T-helper 2 cell treated with Interferon-gamma antibody and Interleukin-4, amounts not matched to agents 5 μg/mL and 100 μg/mL, for 36 hours (primary cell): ENCODE measurements around the gene GNAI2.
A peak's percentile ranks its signal among the peaks of the same experiment; 100 is the strongest.
"Not testable (repeated sequence)": the region's sequence is repeated elsewhere in the genome, so short reads cannot be mapped to it uniquely, and the experiment has no call there.

Experiments
- DNase-seq: peaks from one replicate; pipeline ENCODE4 v3.0.0; 2021; ENCODE audit warnings: low spot score
- H3K27ac Mint-ChIP-seq: one replicate; pipeline ENCODE4 v1.8.0; 2021; ENCODE audit warnings: mild to moderate bottlenecking, mixed read lengths
- H3K27me3 Mint-ChIP-seq: one replicate; pipeline ENCODE4 v1.8.0; 2021; ENCODE audit warnings: low read depth, mixed read lengths
- H3K36me3 Mint-ChIP-seq: one replicate; pipeline ENCODE4 v1.8.0; 2021; ENCODE audit warnings: low read depth, mixed read lengths
- H3K4me1 Mint-ChIP-seq: one replicate; pipeline ENCODE4 v1.8.0; 2021; ENCODE audit warnings: low read depth, mixed read lengths
- H3K4me3 Mint-ChIP-seq: one replicate; pipeline ENCODE4 v1.8.0; 2022; ENCODE audit warnings: mild to moderate bottlenecking, moderate library complexity, mixed read lengths
- H3K9me3 Mint-ChIP-seq: one replicate; pipeline ENCODE4 v1.8.0; 2021; ENCODE audit warnings: mixed read lengths

GNAI2 gene

GRCh38 chr3:50227390-50228183 is 8.4 kb upstream of the GNAI2 start:
- H3K27me3 Mint-ChIP-seq, result peaks cover 13% of the 10 kb centered on the region
- peak overlapping the region; percentile 93 for H3K27ac Mint-ChIP-seq
- H3K9me3 Mint-ChIP-seq, result no peaks in the 10 kb centered on the region
- H3K36me3 Mint-ChIP-seq, result no peaks in the 10 kb centered on the region
- H3K4me3 Mint-ChIP-seq, result peak overlapping the region; percentile 96
- peaks cover 26% of the 10 kb centered on the region for H3K4me1 Mint-ChIP-seq
- peak; percentile 93 for DNase-seq

DNA sequence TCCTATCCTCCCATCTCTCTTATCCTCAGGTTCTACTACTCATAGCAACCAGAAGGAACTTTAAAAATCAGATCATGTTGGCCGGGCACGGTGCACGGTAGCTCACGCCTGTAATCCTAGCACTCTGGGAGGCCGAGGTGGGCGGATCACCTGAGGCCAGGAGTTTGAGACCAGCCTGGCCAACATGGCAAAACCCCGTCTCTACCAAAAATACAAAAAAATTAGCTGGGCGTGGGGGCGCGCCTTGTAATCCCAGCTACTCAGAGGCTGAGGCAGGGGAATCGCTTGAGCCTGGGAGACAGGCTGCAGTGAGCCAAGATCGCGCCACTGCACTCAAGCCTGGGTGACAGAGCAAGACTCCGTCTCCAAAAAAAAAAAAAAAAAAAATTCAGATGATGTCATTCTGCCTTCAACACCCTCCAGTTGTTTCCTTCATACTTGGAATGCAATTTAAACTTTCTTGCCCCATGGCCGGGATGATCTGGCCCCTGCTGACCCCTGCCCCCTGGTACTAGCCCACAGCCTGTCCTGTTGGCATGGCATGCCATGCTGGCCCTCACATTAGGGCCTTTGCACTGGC is 7.7 kb upstream of the GNAI2 start:
- Mint-ChIP-seq H3K27ac (peak overlapping the region; percentile 93), H3K4me3 (peak overlapping the region; percentile 92), H3K27me3 (peaks cover 13% of the 10 kb centered on the region), H3K4me1 (peaks cover 26% of the 10 kb centered on the region)
- not testable (repeated sequence) for H3K36me3 Mint-ChIP-seq, DNase-seq, H3K9me3 Mint-ChIP-seq

GRCh38 chr3:50229490-50229889 is 6.5 kb upstream of the GNAI2 start:
- no peak for DNase-seq
- Mint-ChIP-seq H3K4me1 (peaks cover 30% of the 10 kb centered on the region), H3K9me3 (no peaks in the 10 kb centered on the region), H3K36me3 (peaks cover 3% of the 10 kb centered on the region), H3K27me3 (peaks cover 9% of the 10 kb centered on the region), H3K4me3 (peak overlapping the region; percentile 46), H3K27ac (peak overlapping the region; percentile 73)

DNA sequence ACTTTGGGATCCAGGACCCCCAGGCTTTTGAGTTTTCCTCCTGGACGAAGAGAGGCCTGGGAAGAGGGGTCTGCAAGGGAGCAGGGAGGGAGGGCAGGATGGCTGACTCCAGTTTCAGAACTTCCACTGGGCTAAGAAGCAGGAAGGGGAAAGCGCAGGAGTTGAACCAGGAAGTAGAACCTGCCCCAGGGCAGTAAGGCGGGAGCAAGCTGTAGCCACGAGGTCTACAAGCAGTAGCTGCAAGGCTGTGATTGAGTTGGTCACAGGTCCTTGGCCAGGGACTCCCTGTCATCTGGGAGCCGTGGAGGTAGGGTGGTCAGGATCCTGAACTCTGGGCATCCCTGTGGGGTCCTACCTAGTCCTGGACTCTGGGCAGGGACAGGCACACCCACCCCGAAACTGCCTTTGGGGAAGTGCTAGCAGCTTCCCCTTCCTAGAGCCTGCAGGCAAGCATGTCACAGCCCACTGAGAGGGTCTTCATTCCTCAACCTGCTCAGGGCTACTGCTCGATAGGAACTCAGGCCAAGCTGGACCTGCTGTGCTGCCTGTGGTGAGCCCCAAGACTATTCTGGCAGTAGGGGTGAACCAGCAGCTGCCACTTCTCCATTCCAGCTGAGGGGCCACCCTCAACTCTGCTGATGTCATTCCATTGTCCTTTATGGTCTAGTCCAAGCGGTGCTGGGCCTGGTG is 5.8 kb upstream of the GNAI2 start:
- H3K27ac Mint-ChIP-seq, result no peak overlapping the region
- H3K4me1 Mint-ChIP-seq, result peaks cover 28% of the 10 kb centered on the region

GRCh38 chr3:50230794-50231125 is 5.2 kb upstream of the GNAI2 start:
- Mint-ChIP-seq H3K4me3 (no peak overlapping the region), H3K36me3 (peaks cover 3% of the 10 kb centered on the region), H3K9me3 (no peaks in the 10 kb centered on the region), H3K4me1 (peaks cover 30% of the 10 kb centered on the region), H3K27me3 (peaks cover 2% of the 10 kb centered on the region), H3K27ac (no peak overlapping the region)
- no peak for DNase-seq

More for the DNA sequence above, 5.8 kb upstream of the GNAI2 start:
- H3K9me3 Mint-ChIP-seq, result no peaks in the 10 kb centered on the region
- DNase-seq, result no peak
- peaks cover 4% of the 10 kb centered on the region for H3K27me3 Mint-ChIP-seq
- H3K36me3 Mint-ChIP-seq, result peaks cover 3% of the 10 kb centered on the region
- no peak overlapping the region for H3K4me3 Mint-ChIP-seq

GRCh38 chr3:50231581-50231980 is 4.4 kb upstream of the GNAI2 start:
- Mint-ChIP-seq H3K36me3 (peaks cover 4% of the 10 kb centered on the region), H3K4me3 (no peak overlapping the region), H3K27me3 (no peaks in the 10 kb centered on the region), H3K4me1 (peaks cover 25% of the 10 kb centered on the region), H3K9me3 (no peaks in the 10 kb centered on the region), H3K27ac (no peak overlapping the region)
- no peak for DNase-seq

- H3K4me3 Mint-ChIP-seq, result no peak overlapping the region
- peaks cover 8% of the 10 kb centered on the region for H3K36me3 Mint-ChIP-seq
- H3K27ac Mint-ChIP-seq, result no peak overlapping the region
- H3K27me3 Mint-ChIP-seq, result no peaks in the 10 kb centered on the region
- peaks cover 20% of the 10 kb centered on the region for H3K4me1 Mint-ChIP-seq
- no peak for DNase-seq
- no peaks in the 10 kb centered on the region for H3K9me3 Mint-ChIP-seq
These were observed 3.7 kb upstream of the GNAI2 start for GRCh38 chr3:50232303-50232702.

GRCh38 chr3:50233176-50233575 is 2.8 kb upstream of the GNAI2 start:
- Mint-ChIP-seq H3K4me3 (no peak overlapping the region), H3K27ac (no peak overlapping the region), H3K36me3 (peaks cover 15% of the 10 kb centered on the region), H3K9me3 (no peaks in the 10 kb centered on the region), H3K27me3 (no peaks in the 10 kb centered on the region), H3K4me1 (peaks cover 19% of the 10 kb centered on the region)
- DNase-seq, result no peak

- Mint-ChIP-seq H3K36me3 (peaks cover 38% of the 10 kb centered on the region), H3K27me3 (no peaks in the 10 kb centered on the region), H3K4me1 (peaks cover 31% of the 10 kb centered on the region), H3K4me3 (peak overlapping the region; percentile 99), H3K27ac (peak overlapping the region; percentile 94), H3K9me3 (no peaks in the 10 kb centered on the region)
- no peak for DNase-seq
These were observed 604 bp downstream of the GNAI2 start for GRCh38 chr3:50236484-50237132.

DNA sequence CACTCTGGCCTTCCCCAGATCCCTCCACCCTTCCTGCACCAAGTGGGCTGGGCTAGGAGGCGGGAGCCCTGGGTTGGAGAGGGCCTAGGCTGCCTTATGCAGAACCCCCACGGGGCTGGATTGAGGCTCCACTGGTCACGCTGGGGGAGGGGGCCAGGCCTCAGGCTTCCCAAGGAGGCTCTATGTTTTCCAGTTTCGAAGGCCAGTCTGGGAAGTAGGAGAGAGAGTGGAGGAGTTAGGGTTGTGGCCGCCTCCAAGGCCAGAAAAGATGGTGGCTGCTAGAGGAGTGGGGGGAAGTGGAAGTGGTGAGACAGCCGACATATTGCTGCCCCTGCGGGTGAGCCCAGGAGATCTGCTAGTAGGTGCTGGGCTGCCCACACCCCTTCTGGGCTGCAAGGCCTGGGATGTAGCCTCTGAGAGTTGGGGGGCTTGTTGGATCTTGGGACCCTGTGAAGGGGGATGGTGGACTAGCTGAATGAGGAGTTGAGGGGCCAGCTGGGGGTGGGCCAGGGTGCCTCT is 1.2 kb downstream of the GNAI2 start:
- Mint-ChIP-seq H3K27ac (peak overlapping the region; percentile 94), H3K4me1 (peaks cover 37% of the 10 kb centered on the region), H3K27me3 (no peaks in the 10 kb centered on the region), H3K36me3 (peaks cover 40% of the 10 kb centered on the region), H3K9me3 (no peaks in the 10 kb centered on the region), H3K4me3 (peak overlapping the region; percentile 99)
- DNase-seq, result peak; percentile 30

DNA sequence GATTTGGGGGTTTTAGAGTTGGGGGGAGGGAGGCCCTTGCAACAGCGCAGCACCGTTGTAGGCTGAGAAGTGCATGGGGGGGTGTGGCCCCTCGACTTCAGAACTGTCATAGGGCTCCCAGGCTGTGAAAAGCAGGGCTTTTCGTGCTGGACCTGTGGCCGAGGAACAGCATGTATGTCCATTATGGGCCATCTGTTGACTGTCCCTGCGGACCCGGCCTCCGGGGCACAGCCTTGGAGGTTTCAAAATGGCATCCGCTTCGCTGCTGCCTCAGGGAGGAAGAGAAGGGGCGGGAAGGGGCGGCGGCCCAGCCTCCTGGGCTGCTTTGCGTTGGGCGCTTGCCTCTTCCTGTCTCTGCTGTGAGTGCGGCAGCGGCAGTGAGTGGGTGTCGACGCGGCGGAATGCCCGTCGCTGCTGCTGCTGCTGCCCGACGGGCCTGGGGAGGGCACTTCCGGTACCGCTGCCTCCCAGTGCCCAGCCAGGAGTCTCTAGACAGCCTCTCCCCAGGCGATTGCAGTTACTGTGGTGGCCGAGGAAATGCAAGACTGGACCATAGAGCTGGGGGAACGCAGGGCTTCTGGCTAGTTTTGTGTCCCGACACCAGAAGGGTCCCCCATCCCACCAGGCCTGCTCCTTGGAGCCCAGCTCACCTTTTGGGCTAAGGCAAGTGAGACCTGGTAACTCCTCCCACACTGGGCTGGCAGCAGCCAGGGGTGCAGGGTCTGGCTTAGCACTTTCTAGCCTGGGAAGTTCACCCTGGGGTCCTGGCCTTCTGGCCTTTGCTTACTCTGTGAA is 1.9 kb downstream of the GNAI2 start:
- H3K27me3 Mint-ChIP-seq, result no peaks in the 10 kb centered on the region
- peaks cover 44% of the 10 kb centered on the region for H3K36me3 Mint-ChIP-seq
- peak overlapping the region; percentile 94 for H3K27ac Mint-ChIP-seq
- H3K4me1 Mint-ChIP-seq, result peaks cover 44% of the 10 kb centered on the region
- H3K4me3 Mint-ChIP-seq, result peak overlapping the region; percentile 99
- peak; percentile 91 for DNase-seq
- no peaks in the 10 kb centered on the region for H3K9me3 Mint-ChIP-seq

DNA sequence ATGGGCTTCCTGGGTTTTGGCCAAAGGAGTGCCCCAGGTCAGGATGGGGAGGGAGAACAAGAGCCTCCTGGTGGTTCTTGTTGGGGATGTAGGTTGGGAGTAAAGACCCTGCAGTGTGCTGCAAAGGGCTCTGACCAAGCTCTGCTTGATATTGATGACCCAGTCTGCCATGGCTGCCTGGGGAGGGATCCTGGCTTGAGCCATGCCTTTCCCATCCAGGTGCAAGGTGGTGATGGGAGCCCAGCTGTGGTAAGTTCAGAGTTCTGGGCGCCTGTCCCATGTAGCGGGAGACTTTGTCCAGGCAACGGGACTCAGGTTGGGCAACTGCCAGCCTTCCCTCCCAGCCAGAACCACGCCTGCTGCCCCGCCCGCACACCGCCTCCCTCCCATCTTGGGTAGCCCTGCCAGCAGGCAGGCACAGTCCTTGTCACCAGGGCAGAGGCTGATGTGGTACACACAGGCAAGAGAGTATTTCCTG is 2.6 kb downstream of the GNAI2 start:
- no peak for DNase-seq
- Mint-ChIP-seq H3K9me3 (no peaks in the 10 kb centered on the region), H3K27ac (peak overlapping the region; percentile 94), H3K27me3 (no peaks in the 10 kb centered on the region), H3K4me1 (peaks cover 44% of the 10 kb centered on the region), H3K4me3 (peak overlapping the region; percentile 99), H3K36me3 (peaks cover 42% of the 10 kb centered on the region)

DNA sequence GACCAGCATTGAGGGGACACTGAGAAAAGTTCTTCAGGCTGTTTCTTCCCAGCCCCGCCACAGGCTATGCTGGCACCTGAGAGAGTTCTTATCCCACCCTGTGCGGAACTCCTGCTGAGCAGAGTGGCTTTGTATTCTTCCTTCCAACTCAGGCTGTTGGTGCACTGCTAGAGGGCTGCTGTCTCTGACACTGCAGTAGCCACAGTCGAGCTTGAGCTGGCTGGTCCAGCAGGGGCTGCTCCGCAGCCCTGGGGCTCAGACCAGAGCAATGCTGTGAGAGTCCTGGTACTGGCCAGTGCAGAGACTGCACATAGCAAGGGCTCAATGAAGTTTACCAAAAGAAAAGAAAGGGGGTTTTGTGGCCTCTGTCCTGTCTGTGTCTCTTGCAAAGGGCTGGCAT is 3.6 kb downstream of the GNAI2 start:
- H3K36me3 Mint-ChIP-seq, result peaks cover 43% of the 10 kb centered on the region
- no peak for DNase-seq
- no peaks in the 10 kb centered on the region for H3K27me3 Mint-ChIP-seq
- no peaks in the 10 kb centered on the region for H3K9me3 Mint-ChIP-seq
- H3K4me3 Mint-ChIP-seq, result peak overlapping the region; percentile 99
- peak overlapping the region; percentile 94 for H3K27ac Mint-ChIP-seq
- peaks cover 51% of the 10 kb centered on the region for H3K4me1 Mint-ChIP-seq
